Glutamatergic neuron (in vitro differentiated cells): ENCODE measurements around the gene KCNQ1. TPM values are rescaled to one million over a fixed set of nuclear protein-coding genes. Genes with fewer than 3 reads are reported as not detected.

Source experiments
- DNase-seq: peaks from one replicate; pipeline ENCODE4 v3.0.0; 2022
- H3K27ac Mint-ChIP-seq: one replicate; pipeline ENCODE4 v1.8.0; 2020; ENCODE audit warnings: mild to moderate bottlenecking, mixed read lengths, inconsistent platforms; ENCODE audit not compliant: unreplicated experiment
- H3K27me3 Mint-ChIP-seq: one replicate; pipeline ENCODE4 v1.8.0; 2020; ENCODE audit warnings: mild to moderate bottlenecking, moderate library complexity, mixed read lengths, inconsistent platforms; ENCODE audit not compliant: unreplicated experiment
- H3K36me3 Mint-ChIP-seq: one replicate; pipeline ENCODE4 v1.8.0; 2020; ENCODE audit warnings: mild to moderate bottlenecking, mixed read lengths, inconsistent platforms; ENCODE audit not compliant: unreplicated experiment
- H3K4me1 Mint-ChIP-seq: one replicate; pipeline ENCODE4 v1.8.0; 2020; ENCODE audit warnings: mild to moderate bottlenecking, low read depth, mixed read lengths, inconsistent platforms; ENCODE audit not compliant: unreplicated experiment
- H3K4me3 Mint-ChIP-seq: one replicate; pipeline ENCODE4 v1.8.0; 2020; ENCODE audit warnings: mild to moderate bottlenecking, mixed read lengths, inconsistent platforms; ENCODE audit not compliant: unreplicated experiment
- H3K9me3 Mint-ChIP-seq: one replicate; pipeline ENCODE4 v1.8.0; 2020; ENCODE audit warnings: mild to moderate bottlenecking, moderate library complexity, mixed read lengths, inconsistent platforms; ENCODE audit not compliant: unreplicated experiment
- CTCF ChIP-seq: fragments of 200-600 bp; sonication (generic); IDR thresholded peaks from one replicate; pipeline ENCODE4 v1.5.0; 2021; ENCODE audit not compliant: partially characterized antibody, unreplicated experiment
- total RNA-seq: library from RNA; stranded (reverse); fragmentation: NEBNext Ultra II Directional; extraction: Animal tissue kit (Norgen Biotek cat#: 25700); gene quantifications from one replicate; pipeline ENCODE4 v1.2.1, GENCODE V29; 2021; ENCODE audit not compliant: unreplicated experiment

KCNQ1 gene
- total RNA-seq, 1 donor from 2014 or later, result 0.44 TPM

GRCh38 chr11:2571598-2572281 lies 126.9 kb downstream of the KCNQ1 start:
- no peaks in the 10 kb centered on the region for H3K9me3 Mint-ChIP-seq
- H3K36me3 Mint-ChIP-seq, result no peaks in the 10 kb centered on the region
- no peaks in the 10 kb centered on the region for H3K4me1 Mint-ChIP-seq
- no peak overlapping the region for H3K4me3 Mint-ChIP-seq
- H3K27ac Mint-ChIP-seq, result no peak overlapping the region
- no peaks in the 10 kb centered on the region for H3K27me3 Mint-ChIP-seq
- DNase-seq, result peak; percentile 7
- TF ChIP-seq CTCF, result no peak

DNA sequence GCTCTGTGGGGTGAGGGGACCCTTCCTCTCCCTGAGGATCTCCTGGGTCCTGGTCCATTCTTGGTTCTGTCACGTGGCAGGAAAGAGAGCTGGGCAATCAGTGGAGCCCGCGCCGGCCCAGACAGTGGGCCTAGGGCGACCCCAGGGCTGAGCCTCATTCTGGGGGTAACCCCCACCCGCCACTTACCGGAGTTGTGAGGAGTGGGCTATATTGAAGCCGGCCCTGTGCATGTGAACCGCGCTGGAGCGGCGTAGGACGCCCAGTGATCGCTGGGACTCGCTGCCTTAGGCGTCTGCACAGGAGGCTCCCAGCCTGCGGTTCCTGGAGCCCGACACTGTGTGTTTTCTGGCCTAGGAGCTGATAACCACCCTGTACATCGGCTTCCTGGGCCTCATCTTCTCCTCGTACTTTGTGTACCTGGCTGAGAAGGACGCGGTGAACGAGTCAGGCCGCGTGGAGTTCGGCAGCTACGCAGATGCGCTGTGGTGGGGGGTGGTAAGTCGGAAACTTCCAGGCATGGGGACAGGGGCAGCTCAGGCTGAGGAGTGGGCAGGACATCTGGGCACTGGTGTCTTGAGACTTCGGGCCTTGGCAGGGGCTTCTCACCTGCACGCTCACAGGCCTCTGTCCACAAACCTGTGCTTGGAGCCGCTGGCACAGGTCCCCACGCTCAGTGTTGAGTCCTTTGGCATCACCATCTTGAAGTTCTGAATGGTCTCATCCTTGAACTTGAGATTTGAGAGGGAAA lies 127.9 kb downstream of the KCNQ1 start:
- H3K9me3 Mint-ChIP-seq, result no peaks in the 10 kb centered on the region
- H3K27ac Mint-ChIP-seq, result no peak overlapping the region
- no peaks in the 10 kb centered on the region for H3K36me3 Mint-ChIP-seq
- no peaks in the 10 kb centered on the region for H3K27me3 Mint-ChIP-seq
- no peaks in the 10 kb centered on the region for H3K4me1 Mint-ChIP-seq
- no peak overlapping the region for H3K4me3 Mint-ChIP-seq
- TF ChIP-seq CTCF, result no peak
- DNase-seq, result no peak

DNA sequence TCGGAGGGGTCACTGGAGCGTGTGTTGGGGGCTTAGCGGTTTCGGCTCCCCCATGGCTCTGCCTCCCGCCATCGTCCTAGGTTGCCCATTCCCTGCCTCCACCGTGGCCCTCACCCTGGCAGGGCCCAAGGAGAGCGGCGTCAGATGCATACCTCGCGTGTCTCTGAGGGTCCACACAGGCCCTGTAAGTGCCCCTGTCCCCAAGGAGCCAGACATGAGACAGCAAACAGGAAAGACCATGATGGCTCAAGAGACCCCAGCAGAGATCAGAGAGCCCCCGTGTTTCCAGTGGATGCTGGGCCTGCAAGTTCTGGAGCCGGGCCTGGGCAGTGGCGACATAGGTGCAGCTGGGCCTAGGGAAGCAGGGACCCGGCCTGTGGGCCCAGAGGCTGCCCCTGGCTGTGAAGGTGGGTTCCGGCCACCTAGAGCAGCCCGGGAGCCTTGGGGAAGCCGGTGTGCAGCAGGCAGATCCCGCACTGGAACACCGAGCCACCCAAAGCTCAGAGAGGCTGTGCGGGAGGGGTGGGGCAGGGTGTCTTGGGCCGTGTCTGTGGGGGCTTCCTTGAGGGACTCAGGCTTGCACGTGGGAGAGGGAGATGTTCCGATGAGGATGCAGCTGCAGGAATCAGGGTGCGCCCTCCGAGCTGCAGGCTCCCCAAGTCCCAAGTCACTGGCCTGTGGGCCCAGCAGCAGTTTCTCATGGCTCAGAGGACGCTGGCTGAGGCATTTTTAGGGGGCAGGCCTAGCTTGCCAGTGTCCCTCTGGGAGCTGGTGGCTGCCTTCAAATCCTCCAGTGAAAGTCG lies 128.6 kb downstream of the KCNQ1 start:
- no peak for TF ChIP-seq CTCF
- Mint-ChIP-seq H3K36me3 (no peaks in the 10 kb centered on the region), H3K4me1 (no peaks in the 10 kb centered on the region), H3K4me3 (no peak overlapping the region), H3K9me3 (no peaks in the 10 kb centered on the region), H3K27ac (no peak overlapping the region), H3K27me3 (no peaks in the 10 kb centered on the region)
- peak; percentile 10 for DNase-seq

DNA sequence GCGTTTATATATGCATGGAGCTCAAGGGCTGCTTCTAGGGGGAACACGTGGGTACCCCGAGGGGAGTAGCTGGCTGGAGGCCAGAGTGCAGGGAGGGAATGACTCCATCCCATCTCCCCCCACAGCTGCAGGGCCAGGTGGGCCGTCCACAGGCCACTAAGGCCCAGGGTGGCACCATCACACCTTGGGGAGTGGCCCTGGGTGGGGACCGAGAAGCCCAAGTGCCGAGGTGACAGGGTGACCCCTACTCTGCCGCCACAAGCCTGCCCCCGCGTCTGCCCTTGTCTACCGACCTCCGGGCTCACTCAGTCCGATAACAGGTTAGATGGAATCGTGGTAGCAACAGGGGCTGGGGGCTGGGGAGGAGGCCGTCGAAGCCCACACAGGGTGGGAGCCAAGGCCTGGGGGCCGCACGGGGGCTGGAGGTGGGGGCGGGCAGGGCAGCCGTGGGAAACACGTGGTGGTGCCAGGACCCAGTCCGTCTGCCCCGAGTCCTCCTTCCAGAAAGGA lies 129.3 kb downstream of the KCNQ1 start:
- H3K27me3 Mint-ChIP-seq, result no peaks in the 10 kb centered on the region
- H3K36me3 Mint-ChIP-seq, result no peaks in the 10 kb centered on the region
- DNase-seq, result peak; percentile 12
- H3K9me3 Mint-ChIP-seq, result no peaks in the 10 kb centered on the region
- H3K27ac Mint-ChIP-seq, result no peak overlapping the region
- no peak overlapping the region for H3K4me3 Mint-ChIP-seq
- H3K4me1 Mint-ChIP-seq, result no peaks in the 10 kb centered on the region
- TF ChIP-seq CTCF, result no peak
